AG08395 (cell line): Measurements from ENCODE around the gene CDC42BPB.

Experiments
- DNase-seq: peaks from one replicate; pipeline ENCODE4 v3.0.0; 2012; ENCODE audit warnings: mixed read lengths, low spot score

The CDC42BPB gene

DNA sequence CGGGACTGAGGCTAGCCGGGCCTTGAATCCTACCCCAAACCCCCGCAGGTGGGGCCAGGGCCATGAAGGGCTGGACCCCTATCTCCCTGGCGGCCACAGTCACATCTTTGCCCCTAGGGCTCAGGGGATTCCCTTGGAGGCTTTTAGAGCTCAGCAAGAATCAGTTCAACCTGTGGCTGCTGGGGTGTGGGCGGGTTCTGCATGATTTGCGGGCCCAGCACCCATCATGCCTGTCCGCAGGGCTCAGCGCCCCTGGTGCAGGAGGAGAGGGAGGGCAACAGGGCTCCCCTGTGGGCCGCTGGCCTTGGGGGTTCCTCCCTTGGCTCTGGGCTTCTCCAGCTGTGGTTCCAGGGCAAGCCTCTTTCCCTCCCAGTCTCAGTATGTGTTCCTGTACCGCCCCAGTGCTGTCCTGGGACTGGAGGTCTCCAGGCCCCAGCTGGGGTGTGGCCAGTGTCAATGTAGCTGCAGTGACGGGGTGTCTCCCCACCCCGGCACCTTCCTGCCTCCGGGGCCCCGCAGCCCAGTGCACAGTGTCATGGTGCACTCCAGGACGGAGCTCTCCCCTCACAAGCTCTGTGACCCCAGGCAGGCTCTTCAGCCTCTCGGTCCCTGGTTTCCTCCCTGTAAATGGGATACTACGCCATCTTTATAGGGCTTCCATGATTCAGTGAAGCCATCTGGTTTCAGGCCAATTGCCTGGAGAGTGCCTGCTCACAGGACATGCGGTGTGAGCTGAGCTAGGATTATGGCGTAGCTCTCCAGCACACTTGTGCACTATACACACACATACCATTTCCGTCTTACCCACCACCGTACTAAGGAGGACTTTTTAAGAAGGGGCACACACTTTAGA, 16.8 kb upstream of the CDC42BPB start:
- no peak for DNase-seq

DNA sequence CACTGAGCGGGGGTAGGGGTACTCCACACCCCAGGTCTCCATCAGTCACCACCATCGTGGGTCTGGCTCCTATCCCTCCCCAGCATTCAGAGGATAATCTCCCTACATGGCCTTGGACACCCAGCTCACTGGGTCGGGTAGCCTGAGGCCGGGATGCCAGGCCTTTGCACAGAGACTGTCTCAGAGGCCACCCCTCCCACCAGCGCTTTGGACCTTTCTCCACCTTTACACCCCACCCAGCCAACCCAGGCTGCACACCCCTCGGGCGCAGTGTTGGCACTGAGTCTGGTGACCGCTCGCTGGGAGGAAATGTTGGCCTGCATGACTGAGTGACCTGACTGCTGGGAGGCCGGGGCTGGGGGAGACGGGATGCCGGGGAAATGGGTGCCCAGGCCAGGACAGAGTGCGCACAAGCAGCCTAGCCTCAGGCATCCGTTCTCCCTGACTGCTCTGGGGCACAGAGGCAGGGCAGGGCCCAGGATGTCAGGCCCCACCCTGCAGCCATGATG, 16.1 kb upstream of the CDC42BPB start:
- DNase-seq, result no peak

DNA sequence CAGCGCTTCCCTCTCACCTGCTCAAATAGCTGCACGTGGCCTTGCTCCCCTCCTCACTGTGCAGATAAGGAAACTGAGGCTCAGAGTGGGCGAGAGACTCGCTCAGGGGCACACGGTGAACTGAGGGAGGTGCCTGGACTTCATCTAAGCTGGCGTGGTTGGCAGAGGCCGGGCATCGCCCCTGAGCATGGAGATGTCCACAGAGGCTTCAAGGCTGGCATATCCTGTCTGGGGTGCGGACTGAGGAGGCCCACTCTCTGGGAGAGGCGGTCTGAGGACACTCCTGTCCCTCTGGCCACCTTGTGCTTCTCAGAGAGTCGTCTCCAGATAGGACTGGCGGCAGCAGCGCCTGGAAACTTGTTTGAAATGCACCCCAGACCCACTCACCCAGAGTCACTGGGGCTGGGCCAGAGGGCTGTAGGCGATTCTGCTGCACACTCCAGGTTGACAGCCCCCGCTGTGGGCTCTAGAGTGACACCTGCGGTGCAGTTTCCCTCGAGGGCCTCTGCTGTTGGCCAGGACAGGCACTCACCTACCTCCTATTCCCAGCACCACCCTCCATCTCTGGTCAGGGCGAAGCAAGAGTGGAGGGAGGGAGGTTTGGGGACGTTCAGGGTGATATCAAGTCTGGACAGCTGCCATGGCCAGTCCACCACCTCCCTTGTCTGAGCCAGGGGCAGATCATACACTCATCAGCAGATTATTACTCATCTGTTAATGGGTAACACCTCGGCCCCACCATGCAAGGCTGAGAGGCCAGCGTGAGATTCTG, 15.4 kb upstream of the CDC42BPB start:
- no peak for DNase-seq

DNA sequence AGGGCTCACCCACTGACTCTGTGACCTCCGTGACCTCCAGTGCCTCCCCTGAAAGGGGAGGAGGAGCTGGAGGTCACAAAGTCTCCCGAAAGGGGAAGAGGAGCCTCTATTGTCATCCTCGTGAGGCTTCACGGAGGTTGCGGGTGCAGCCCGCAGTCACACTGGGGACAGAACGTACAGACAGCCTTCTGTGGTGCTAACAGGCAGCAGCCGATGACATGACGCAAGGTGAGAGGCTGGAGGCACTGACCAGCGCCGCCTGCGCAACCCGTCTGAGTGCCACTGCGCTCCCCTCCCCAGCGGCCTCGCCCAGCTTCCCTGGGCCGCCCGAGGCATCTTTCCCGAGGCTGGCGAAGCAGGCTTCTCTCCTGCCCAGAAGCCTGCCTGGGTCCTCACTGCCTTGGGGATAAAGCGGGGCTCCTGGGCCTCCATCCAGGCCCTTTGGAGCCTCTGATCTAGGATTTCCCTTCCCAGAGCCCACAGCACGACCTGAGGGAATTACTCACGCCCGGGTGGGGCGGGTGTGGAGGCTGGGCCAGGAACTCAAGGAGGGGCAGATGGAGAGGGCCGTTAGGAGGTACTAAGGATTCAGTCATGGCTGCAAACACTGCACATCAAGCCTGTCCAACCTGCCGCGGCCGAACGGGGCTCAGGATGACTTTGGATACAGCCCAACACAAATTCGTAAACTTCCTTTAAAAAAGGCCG, 14.3 kb upstream of the CDC42BPB start:
- no peak for DNase-seq

DNA sequence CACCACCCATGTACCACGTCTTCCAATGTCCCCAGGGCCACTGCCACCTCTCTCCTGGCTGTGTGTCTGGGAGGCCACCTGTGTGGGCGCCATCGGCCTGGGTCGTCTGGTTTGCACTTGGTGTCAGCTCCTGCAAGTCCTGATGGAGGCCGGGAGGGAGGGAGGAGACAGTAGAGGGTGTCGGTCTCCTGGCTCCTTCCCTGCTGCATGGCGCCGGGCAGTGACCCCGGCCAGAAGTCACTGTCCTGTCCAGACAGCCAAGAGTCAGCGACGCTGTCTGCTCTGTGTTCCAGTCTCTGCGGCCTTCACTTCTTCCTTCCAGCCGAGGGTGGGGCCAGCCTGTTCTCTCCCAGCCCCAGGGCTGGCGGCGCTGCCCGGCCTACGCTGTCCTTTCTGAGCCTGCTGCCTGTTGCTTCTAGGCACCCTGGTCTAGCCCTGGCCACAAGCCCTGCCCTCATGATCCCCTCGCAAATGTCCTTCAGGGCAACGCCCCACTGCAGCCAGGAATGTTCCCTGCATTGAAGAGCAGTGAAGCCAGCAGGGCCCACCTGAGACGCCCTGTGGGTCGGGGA, 13.7 kb upstream of the CDC42BPB start:
- DNase-seq, result no peak

DNA sequence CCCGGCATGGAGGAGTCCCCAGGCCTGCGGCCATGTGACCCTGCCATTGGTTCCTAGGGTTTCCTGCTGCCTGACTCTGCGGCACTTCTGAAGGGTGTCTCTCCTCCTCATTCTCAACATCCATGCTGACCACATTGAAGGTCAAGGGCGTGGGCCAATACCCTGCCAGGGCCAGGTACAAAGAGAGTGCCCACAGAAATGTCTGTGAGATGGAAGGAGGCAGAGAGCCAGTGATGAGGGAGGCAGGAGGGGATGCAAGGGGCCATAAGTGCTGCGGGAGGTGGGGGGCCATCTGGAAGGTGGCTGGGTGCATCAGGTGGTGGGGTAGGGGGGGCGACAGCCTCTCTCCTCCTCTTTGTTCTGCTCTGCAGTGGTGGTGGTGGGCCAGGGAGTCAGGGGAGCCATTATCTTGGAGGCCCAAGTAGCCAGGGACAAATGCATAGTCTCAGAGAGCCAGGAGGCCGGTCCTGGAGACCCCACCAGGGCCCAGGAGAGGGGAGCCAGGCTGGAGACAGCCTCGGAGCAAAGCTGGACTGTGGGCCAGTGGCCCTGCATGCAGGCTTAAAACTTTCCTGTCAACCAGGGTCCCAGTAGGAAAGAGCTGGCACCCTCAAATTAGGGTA, 13.0 kb upstream of the CDC42BPB start:
- no peak for DNase-seq

DNA sequence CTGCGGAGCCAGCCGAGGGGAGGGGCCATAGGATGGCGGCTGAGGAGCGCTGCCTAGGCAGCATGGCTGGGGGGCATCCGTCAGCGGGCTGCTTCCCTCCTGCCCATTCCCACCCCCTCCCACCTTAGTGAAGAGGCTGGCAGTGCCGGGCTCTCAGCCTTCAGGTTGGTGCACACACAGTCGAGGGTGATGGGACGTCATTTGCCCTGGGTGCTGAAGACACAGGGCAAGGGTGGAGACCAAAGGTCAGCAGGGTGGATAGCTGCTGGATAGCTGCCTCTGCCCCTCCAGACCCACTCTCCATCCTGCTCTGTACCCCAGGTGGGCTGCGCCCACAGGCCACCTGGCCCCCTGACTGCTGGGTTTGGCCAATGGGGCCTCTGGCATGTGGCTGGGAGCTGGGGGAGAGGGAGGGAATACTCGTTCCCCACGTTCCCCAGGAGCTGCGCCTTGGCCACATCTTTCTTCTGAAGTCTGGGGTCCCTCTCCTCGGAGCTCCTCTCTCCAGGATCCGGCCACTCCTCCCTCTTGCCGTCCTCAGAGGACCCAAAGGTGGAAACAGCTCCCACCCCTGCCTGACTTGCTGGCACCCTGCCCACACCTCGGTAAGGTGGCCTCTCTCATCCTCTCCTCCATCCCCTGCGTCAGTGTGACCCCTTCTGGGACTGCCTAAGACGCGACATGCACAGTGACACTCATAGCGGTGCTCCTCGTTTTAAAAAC, 11.2 kb upstream of the CDC42BPB start:
- DNase-seq, result no peak

DNA sequence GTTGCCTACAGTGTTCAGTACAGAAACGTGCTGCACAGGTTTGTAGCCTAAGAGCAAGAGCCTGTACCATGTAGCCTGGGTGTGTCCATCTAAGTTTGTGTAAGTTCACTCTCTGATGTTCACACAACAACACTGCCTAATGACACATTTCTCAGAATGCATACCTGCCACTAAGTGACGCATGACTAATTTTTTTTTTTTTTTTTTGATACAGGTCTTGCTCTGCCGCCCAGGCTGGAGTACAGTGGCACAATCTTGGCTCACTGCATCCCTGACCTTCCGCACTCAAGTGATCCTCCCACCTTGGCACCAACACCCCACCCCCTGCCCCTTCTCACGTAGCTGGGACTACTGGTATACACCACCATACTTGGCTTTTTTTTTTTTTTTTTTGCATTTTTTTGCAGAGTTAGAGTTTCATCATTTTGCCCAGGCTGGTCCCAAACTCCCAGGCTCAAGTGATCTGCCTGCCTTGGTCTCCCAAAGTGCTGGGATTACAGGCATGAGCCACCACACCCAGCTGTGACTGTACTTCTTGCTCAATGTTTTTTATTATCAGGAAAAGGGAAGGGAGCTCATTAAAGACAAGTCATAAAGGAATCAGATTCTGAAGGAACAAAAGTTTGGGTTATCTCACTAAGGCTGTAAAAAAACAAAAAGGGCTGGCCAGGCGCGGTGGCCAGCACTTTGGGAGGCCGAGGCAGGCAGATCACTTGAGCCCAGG, 10.0 kb upstream of the CDC42BPB start:
- DNase-seq, result peak; percentile 61

DNA sequence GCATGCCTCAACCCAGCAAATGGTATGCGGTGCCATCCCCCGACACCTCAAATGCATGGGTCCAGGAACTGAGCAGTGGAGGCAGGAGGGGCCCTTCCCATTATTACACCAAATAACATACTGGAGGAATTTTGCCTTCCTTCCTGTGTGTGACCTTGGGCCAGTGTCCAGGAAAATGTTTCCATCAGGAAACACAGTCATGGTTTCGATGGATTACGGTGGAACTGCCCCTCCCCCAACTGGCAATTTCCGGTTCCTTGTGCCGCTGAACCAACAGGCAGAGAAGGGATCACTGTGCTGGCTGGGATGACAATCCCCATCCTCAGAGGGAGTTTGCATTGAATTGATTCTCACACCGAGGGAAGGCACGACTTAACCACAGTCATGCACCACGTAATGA, 9.1 kb upstream of the CDC42BPB start:
- no peak for DNase-seq

DNA sequence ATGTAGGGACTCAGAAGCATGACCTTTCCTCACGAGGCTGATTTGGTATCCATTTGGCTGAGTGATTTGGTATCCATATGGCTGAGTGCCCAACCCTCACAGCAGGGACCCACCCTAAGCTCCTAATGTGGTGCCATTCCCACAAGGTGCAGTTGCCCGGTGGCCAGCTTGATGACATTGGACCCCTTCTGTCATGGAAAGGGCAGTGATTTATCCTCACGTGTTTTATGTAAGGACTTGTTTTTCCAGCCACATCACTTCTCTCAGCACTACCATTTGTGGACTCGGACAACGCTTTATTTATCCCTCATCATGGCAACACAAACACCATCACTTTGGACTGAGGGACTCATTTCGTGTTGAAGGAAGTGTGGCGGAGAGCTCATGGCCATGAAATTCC, 8.5 kb upstream of the CDC42BPB start:
- no peak for DNase-seq

DNA sequence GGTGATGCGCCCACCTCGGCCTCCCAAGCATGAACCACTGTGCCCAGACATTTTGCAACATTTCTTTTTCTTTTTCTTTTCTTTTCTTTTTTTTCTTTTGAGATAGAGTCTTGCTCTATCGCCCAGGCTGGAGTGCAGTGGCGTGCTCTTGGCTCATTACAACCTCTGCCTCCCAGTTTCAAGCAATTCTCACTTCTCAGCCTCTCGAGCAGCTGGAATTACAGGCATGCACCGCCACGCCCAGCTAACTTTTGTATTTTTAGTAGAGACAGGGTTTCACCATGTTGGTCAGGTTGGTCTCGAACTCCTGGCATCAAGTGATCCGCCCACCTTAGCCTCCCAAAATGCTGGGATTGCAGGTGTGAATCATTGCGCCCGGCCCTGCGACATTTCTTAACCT, 7.6 kb upstream of the CDC42BPB start:
- DNase-seq, result no peak

DNA sequence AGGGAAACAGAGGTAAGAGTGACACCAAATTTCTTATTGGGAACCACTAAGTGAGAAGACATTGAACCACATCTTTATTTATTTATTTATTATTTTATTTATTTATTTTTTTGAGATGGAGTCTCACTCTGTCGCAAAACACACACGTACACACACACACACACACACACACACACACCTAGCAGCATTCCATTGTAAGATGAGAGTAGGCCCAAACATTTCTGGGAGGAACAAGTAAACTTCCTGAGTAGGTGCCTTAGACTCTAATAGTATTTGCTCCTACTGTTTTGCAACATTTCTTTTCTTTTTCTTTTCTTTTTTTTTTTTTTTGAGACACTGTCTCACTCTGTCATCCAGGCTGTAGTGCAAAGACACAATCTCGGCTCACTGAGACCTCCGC, 7.1 kb upstream of the CDC42BPB start:
- no peak for DNase-seq

DNA sequence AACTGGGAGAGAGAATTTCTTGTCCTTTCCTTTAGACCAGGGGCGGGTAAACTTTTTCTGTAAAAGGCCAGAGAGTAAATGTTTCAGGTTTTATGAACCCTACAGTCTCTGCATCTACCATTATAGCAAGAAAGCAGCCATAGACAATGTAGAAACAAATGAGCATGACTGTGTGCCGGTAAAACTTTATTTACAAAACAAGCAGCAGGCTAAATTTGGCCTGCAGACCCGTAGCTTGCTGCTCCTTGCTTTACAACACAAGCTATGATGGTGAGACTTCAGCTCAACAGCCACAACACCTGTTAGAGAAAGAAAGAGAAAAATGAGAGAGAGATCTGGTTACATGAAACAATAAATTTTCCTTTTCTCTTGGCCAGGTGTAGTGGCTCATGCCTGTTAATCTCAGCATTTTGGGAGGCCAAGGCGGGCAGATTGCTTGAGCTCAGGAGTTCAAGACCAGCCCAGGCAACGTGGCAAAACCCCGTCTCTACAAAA, 4.2 kb upstream of the CDC42BPB start:
- DNase-seq, result no peak

DNA sequence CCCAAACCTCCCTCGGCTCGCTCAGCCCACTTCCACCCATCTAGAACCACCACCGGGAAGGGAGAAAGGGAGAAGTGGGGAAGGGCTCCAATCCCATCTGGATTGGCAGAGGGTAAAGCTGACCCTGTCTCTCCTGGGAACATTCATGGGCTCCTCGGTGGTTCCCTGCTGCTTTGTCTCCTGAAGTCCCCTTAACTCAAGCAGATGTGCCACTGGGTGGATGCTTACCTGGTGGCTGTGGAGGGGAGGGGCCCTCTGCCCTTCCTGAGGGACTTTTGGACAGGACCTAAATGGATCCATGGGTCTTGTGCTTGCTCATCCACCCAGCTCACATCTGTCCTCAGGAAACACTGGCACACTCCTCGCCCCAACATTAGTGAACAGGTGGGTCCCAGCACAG, 2.2 kb upstream of the CDC42BPB start:
- DNase-seq, result no peak

DNA sequence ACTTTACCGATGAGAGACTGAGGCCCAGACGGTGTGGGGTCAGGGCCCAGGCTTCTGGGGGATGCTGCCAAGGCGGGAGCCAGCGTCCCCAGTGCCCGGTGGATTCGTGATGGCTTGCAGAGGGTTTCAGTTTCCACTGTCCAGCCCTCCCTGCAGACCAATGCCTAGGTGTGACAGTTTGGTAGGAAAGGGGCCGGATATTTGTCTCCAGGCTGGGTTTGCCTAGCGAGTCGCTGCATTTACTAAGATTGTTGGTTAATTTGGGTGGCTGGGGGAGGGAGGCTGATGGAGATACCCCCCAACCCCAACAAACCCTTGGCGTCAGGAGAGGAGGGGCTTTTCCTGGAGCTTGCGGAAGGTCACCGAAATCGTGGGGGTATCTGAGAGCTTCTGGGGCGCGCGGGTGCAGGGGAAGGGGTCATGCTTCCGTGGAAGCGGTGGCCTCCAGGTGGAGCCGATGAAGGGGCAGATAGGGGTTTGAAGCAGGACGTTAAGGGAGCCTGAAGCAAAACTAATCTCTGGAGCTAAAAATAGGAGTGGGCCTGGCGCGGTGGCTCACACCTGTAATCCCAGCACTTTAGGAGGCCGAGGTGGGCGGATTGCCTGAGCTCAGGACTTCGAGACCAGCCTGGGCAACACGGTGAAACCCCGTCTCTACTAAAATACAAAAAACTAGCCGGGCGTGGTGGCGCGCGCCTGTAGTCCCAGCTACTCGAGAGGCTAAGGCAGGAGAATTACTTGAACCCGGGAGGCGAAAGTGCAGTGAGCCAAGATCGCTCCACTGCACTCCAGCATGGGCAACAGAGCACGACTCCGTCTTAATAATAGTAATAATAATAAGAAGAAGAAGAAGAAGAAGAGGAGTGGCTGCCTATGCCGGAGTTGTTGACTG, 1.1 kb upstream of the CDC42BPB start:
- DNase-seq, result peak; percentile 20

DNA sequence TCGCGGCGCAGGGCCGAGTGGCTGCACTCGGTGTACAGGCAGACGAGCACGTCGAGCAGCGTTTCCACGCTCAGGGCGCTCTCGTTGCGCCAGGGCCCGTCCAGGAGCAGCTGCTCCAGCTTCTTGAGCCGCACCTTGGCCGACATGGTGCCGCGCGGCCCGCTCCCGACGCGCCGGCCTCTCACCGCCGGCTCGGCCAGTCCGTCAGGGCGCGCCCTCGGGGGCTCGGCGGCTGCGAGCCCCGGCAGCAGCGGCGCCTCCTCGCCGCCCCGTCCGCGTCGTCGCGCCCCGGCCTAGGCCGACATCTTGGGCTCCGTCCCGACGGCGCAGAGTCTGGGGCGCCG, 349 bp downstream of the CDC42BPB start:
- DNase-seq, result no peak

DNA sequence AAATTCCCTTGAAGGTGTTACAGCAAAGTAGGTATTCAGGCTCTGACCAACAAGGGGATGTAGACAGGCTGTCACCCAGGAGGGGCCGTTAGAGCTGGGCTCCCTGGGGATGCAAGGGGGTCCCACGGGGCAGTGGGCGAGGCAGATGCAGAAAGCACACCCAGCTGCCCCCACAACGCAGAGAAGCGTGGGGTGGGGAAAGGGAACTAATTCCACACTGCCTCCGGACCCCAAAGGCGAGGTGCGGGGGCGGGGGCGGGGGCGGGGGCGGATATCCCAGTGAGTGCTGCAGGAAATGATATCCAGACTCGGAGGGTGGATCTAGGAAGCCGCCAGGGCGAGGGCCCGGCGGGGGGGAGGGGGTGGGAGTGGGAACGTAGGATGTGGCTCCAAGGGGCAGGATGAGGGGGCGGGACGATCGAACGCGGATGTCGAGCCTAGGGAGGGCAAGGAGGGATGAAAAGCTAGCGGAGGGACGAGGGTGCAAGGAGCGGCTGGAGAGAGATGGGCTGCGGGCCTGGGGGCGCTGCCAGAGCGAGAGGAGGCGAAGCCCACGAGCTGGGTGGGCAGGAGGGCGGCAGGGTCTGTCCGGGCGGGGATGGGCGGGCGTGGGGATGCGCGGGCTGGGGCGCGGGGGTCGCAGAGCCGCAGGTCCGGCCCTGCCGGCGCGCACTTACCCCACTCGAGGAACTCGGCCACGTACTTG, 874 bp downstream of the CDC42BPB start:
- peak; percentile 78 for DNase-seq

DNA sequence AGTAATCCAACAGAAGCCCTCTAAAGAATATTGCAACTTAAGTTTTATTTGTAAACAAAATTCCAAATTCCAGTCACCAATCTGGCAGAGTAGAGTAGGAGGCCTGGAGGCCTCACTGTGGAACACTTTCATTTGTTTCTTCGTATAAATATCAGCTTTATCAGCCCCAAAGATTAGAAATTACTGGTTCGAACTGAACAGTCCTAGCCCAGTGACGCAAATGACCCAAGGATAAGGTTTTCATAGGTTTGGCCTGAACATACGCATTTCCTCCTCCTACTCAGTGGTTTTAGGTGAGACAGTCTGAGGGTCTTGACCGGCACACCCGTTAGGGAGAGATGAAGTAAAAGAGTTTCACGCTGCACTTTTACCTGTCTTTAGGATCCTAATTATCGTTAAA, 1.7 kb downstream of the CDC42BPB start:
- DNase-seq, result no peak

DNA sequence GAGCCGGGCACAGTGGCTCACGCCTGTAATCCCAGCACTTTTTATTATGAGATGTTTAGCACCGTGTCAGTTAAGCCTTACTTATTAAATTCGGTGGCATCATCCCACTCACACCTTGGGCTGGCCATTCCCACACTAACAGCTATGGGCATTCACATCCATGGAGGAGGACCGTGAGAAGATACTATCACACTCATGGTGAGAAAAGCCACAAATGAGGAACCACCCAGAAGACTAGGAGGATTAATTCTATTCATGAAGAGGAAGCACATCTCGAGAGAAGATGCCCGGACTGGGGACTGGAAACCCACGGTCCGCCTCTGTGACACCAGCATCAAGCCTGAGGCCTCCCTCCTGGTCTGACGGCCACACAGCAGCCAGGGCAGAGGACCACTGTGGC, 4.9 kb downstream of the CDC42BPB start:
- DNase-seq, result no peak
